C4-2B (cell line): ENCODE measurements around the gene TRIM56.

ENCODE experiments used
- ZFX ChIP-seq: fragments of 450-650 bp; IDR thresholded peaks from 2 replicates; pipeline ENCODE4 v1.6.1; 2017
- TF ChIP-seq, protein P1 (sequence below): fragments of 450-650 bp; conservative IDR thresholded peaks from 2 replicates; pipeline ENCODE4 v1.5.1; 2017; ENCODE audit warnings: mild to moderate bottlenecking

- TF ChIP-seq, protein P1, sequence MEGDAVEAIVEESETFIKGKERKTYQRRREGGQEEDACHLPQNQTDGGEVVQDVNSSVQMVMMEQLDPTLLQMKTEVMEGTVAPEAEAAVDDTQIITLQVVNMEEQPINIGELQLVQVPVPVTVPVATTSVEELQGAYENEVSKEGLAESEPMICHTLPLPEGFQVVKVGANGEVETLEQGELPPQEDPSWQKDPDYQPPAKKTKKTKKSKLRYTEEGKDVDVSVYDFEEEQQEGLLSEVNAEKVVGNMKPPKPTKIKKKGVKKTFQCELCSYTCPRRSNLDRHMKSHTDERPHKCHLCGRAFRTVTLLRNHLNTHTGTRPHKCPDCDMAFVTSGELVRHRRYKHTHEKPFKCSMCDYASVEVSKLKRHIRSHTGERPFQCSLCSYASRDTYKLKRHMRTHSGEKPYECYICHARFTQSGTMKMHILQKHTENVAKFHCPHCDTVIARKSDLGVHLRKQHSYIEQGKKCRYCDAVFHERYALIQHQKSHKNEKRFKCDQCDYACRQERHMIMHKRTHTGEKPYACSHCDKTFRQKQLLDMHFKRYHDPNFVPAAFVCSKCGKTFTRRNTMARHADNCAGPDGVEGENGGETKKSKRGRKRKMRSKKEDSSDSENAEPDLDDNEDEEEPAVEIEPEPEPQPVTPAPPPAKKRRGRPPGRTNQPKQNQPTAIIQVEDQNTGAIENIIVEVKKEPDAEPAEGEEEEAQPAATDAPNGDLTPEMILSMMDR, result no peak
- TF ChIP-seq ZFX, result no peak
These were observed 9.6 kb upstream of the TRIM56 start for GRCh38 chr7:101075646-101076045.
